GM21447 (cell line): ENCODE data around the gene GPR157.
"Not testable (repeated sequence)": the region's sequence is repeated elsewhere in the genome, so short reads cannot be mapped to it uniquely, and the experiment has no call there.

Experiments
- ATAC-seq: cut with Tn5 transposase; IDR thresholded peaks from one replicate; pipeline ENCODE4 v1.9.1; 2021; ENCODE audit not compliant: unreplicated experiment

The GPR157 gene

DNA sequence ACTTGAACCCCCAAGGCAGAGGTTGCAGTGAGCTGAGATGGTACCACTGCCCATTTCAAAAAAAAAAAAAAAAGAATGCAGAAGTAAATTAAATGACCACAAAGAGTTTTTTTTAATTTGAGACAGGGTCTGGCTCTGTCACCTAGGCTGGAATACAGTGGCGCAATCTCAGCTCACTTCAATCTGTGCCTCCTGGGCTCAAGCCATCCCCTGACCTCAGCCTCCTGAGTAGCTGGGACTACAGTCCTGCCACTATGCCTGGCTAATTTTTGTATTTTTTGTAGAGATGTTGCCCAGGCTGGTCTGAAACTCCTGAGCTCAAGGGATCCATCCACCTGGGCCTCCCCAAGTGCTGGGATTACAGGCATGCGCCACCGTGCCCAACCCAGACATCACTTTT, 20.2 kb upstream of the GPR157 start:
- no peak for ATAC-seq

DNA sequence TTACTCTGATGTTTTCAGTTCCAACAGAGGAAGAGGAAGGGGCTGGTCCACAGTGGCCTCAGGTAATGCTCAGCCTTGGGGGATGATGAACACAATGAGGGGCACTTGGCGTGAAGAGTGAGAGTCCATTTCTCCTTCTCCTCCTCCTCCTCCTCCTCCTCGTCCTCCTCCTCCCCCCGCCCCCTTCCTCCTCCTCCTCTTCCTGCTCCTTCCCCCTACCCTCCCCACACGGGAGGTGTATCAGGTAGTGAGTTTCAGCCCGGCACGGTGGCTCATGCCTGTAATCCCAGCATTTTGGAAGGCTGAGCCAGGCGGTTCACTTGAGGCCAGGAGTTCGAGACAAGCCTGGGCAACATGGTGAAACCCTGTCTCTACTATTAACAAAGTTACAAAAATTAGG, 17.3 kb upstream of the GPR157 start:
- no peak for ATAC-seq

DNA sequence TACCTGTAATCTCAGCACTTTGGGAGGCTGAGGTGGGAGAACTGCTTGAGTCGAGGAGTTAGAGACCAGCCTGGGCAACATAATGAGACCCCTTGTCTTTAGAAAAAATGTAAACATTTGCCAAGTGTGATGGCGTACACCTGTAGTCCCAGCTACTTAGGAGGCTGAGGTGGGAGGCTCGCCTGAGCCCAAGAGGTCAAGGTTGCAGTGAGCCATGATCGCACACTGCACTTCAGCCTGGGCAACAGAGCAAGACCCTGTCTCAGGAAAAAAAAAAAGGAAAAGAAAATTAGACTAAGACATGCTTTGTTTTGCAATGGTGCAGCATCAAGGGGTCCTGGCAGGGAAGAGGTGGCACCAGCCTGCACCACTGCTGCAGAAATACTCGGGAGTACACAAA, 16.8 kb upstream of the GPR157 start:
- ATAC-seq = no peak

DNA sequence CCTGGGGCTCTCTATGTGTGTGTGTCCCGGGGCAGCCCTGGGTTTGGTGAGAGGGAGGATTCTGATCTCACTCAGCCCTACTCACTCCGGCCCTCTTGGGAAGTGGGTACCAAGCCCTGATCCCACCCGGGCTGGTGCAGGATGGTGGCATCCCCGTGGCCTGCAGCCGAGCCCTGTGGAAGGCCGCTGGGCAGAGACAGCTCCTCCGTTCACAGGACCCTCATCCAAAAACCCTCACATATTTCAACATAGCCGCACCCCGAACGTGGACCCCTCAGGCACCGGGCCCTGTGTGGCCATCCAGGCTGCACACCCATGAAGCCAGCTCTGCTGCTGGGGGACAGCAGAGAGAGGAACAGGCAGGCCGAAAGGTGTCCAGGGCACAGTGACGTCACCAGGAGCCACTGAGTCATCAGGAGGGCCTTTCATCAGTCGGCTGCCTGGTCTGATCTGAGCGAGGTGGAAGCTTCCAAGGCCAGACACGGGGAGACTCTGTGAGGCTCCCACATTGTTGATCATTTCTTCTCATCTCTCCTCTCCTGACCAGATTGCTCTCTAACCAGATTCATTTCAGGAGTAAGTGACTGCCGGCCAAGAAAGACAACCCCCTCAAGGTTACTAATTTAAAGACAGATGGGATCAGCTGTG, 16.2 kb upstream of the GPR157 start:
- ATAC-seq = no peak

DNA sequence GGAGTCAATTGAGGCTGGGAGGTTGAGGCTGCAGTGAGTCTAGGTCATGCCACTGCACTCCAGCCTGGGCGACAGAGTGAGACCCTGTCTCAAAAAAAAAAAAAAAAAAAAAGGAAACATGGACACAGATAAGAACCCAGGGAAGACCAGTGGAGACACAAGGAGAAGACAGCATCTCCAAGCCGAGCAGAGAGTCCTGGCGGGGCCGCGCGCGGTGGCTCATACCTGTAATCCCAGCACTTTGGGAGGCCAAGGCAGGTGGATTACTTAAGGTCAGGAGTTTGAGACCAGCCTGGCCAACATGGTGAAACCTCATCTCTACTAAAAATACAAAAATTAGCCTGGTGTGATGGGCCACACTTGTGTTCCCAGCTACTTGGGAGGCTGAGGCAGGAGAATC, 15.6 kb upstream of the GPR157 start:
- not testable (repeated sequence) for ATAC-seq

DNA sequence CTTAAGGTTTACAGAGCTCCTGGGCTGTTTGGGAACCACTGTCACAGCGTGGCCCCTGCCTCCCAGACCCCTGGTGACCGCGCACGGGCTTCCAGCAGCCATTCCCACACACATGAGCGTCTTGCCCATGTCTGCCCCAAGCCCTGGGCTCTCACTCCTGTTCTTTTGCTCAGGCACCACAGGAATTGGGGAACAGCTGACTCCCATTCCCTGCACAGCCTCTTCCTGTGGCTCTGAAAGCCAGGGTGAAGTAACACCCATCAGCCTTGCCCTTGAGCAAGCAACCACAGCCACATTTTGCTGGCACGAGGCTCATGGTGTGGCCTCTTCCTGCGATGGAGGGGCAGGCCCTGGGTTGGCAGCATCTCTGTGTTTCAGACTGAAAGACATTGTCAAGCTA, 14.3 kb upstream of the GPR157 start:
- no peak for ATAC-seq

GRCh38 chr1:9139930-9140329, 11.0 kb upstream of the GPR157 start:
- ATAC-seq = no peak

GRCh38 chr1:9136932-9137331, 8.0 kb upstream of the GPR157 start:
- ATAC-seq = no peak

GRCh38 chr1:9135073-9135836, 6.4 kb upstream of the GPR157 start:
- ATAC-seq = no peak

DNA sequence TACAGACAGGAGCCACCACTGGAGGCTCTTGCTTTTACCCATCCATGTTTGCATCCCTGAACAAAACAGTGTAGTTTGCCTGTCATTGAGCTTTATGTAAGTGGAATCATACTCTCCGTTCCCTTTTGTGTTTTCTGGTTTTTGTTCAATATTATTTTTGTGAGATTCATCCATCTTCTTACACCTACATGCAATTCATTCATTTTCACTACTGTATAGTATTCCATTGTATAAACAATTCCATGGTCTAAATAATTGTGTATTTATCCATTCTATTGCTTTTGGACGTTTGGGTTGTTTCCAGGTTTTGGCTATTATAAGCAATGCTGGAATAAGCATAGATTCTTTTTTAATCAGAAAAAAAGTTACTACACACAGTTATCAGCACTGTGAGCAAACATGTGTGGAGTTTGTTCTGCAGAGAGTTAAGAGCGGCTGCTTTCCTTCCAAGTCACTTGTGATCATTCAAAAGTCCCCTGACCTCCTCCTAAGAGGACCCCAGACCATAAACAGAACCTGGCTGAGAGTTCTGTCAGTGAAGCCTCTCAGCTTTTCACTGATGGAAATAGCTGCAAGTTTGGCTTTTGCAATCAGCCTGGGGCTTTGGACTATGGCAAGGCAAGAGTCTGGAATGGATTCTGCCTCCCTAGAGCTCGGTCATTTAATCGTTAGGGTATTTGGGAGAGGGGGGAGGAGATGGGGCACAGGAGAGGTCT, 5.1 kb upstream of the GPR157 start:
- no peak for ATAC-seq

DNA sequence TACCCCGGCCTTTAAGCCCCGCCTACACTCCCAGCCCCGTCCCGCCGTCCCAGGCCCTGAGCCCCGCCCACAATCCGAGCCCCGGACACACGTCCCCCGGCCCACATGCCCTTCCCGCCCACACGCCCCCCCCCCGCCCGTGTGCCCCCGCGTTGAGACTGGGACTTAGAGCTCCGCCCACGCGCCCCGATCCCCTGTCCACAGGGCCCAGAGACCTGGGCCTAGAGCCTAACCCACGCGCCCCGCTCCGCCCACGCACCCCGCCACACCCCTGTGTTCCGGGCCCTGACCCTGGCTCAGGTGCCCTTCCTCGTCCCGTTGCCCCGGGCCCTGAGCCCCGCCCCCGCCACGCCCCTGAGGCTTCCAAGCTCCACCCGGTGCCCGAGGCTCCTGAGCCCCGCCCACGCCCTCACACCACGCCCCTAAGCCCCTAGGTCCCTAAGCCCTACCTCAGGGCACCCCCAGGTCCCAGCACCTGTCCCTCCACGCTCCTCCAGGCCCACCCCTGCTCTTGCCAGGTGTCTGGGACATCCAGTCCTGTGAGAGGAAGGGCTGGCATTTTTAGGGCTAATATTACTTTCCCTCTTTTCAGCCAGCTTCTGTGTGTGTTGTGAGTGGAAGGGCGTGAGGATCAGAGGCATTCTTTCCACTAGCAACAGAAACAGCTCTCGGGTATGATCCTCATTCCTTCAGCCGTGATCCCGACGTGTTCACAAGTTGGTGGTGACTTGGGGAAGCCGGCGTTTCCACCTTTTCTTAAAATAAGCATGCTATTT, 552 bp upstream of the GPR157 start:
- ATAC-seq = peak; percentile 66

GRCh38 chr1:9128166-9128519, 759 bp downstream of the GPR157 start:
- ATAC-seq = no peak

GRCh38 chr1:9127395-9128165, 1.3 kb downstream of the GPR157 start:
- no peak for ATAC-seq

GRCh38 chr1:9126511-9126910, 2.4 kb downstream of the GPR157 start:
- ATAC-seq = no peak

- not testable (repeated sequence) for ATAC-seq
These were observed 3.1 kb downstream of the GPR157 start for GRCh38 chr1:9125847-9126246.

GRCh38 chr1:9125325-9125724, 3.6 kb downstream of the GPR157 start:
- ATAC-seq = no peak

- ATAC-seq = not testable (repeated sequence)
These were observed 4.5 kb downstream of the GPR157 start for GRCh38 chr1:9124389-9124788.

GRCh38 chr1:9123665-9124064, 5.2 kb downstream of the GPR157 start:
- ATAC-seq = not testable (repeated sequence)

DNA sequence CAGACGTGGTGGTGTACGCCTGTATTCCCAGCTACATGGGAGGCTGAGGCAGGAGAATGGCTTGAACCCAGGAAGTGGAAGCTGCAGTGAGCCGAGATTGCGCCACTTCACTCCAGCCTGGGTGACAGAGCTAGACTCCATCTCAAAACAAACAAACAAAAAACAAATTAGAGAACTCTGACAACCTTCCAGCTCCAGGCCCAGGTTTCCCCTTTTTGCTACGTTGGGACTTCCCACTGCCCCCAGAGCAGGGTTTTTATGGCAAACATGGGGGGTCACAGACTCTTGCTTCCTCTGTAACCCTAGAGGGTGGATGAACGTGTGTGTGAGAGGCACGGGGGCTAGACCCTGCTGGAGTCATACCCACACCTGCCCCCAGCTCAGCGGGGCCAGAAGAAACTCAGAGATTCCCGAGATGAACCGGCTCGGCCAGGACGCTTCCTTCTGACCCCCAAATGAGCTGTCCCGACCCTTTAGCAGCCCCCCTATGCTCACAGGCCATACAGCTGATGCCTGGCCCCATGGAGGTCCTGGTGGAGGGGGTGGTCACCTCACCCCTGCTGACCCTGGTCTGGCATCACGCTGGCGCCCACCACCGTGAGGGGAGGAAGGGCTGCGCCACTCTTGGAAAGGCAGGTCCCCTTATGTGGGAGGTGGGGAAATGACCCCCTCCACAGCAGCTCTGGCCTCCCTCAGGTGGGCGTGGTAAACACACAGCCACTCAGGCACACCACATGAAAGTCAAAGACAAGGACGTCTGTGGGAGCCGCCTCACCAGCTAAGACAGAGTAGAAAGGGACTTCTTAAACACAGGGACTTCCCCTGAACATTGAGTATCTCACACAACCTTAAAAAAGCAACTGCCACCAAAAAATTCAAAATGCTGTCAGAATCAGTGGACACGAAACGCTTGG, 7.1 kb downstream of the GPR157 start:
- peak; percentile 60 for ATAC-seq
